ENCODE results near the gene OR5D13.

- TF ChIP-seq POLR2A (IDR thresholded peaks at IDR 0.05; ENCODE audit: low read length) = no peak
- no peak for TF ChIP-seq GATA1 (IDR thresholded peaks at IDR 0.05; ENCODE audit: low read depth, low read length)
Observed at GRCh38 chr11:55806248-55806647, 33.0 kb downstream of the OR5D13 start.

Measured in erythroblast (primary cell).